Activated CD8-positive, alpha-beta memory T cell treated with anti-CD3 and anti-CD28 coated beads, Interleukin-2, amount 50 U/mL, for 1 hour (primary cell): ENCODE measurements around the gene B9D2.

ENCODE experiments used
- DNase-seq: peaks from one replicate; pipeline ENCODE4 v3.0.0-alpha.2; 2020; ENCODE audit errors: extremely low read depth

B9D2 gene

GRCh38 chr19:41309180-41310032, 54.5 kb downstream of the B9D2 start:
- no peak for DNase-seq

- DNase-seq = peak; percentile 74
Observed at GRCh38 chr19:41308450-41309179, 55.3 kb downstream of the B9D2 start.

- no peak for DNase-seq
Observed at GRCh38 chr19:41307954-41308449, 55.9 kb downstream of the B9D2 start.

- DNase-seq = no peak
Observed at GRCh38 chr19:41307090-41307875, 56.7 kb downstream of the B9D2 start.

GRCh38 chr19:41305927-41306793, 57.8 kb downstream of the B9D2 start:
- DNase-seq = no peak

GRCh38 chr19:41304706-41305483, 59.1 kb downstream of the B9D2 start:
- no peak for DNase-seq
